GM21717 (cell line): ENCODE measurements around the gene KRT38.
"Not testable (repeated sequence)": the region's sequence is repeated elsewhere in the genome, so short reads cannot be mapped to it uniquely, and the experiment has no call there.

Experiments used
- ATAC-seq: cut with Tn5 transposase; IDR thresholded peaks from one replicate; pipeline ENCODE4 v1.9.1; 2021; ENCODE audit warnings: mild to moderate bottlenecking, moderate library complexity; ENCODE audit not compliant: unreplicated experiment

Gene KRT38

GRCh38 chr17:41424111-41424635 is 16.6 kb downstream of the KRT38 start, which contains the start of gene KRT37:
KRT37 (minus strand) TSS chr17:41424585; CDS start chr17:41424523, 62 bp downstream.
- no peak for ATAC-seq

GRCh38 chr17:41422586-41422985 is 18.2 kb downstream of the KRT38 start:
- not testable (repeated sequence) for ATAC-seq

GRCh38 chr17:41421617-41422016 is 19.2 kb downstream of the KRT38 start:
- ATAC-seq, result no peak

DNA sequence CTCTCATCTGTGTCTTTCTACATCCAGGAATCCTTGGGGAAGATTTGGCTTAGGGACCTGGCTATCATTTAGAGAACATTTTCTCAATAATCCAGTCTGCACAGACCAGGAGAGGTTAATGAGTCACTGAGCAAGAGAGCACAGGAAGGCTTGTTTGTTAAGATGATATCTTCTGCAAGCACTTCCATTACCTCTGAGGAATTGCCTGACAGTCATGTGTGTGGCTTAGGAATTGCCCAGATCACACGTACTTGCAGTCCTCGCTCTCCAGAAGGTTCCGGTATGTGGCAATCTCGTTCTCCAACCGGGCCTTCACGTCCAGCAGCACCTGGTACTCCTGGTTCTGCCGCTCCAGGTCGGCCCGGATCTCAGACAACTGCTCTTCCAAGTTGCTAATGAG is 19.7 kb downstream of the KRT38 start:
- no peak for ATAC-seq

GRCh38 chr17:41420134-41420533 is 20.6 kb downstream of the KRT38 start:
- ATAC-seq, result no peak

DNA sequence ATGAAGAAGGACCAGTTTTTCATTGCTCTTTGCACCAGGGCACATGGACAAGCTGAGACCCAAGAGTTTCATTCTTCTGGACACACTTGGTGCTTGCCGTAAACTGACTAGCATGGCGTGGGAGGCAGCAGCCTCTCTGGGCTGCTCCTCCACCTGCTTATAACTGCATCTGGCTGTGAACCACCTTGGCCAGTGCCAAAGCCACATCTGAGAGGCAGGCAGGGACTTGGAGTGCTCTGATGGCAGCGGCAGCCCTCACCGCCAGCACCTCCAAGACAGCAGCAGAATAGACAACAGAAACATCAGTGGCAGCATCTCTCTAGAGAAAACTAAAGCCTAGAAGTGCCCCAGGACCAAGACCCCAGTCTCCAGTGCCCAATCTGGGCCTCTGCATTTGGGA is 21.1 kb downstream of the KRT38 start:
- no peak for ATAC-seq

GRCh38 chr17:41418116-41418860 is 22.5 kb downstream of the KRT38 start:
- no peak for ATAC-seq

DNA sequence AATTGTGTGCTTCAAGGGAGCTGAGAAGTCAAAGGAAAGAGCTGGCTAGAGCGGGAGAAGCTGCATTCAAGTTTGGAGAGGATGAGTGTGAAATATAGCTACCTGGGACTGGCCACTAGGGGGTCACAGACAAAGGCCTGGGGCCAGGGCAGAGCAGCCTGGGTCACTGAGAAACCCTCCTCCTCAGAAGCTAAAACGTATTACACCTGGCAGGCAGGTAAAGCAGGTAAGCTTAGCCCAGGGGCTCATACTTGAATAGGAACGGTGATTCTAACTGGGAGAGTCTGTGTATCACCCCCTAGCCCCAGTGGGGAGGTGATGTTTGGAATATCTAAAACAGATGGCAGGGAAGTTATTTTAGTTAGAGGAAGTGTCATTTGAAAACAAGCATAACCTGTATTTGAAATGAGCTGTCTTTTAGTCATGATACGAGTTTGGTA is 23.2 kb downstream of the KRT38 start:
- ATAC-seq, result no peak

DNA sequence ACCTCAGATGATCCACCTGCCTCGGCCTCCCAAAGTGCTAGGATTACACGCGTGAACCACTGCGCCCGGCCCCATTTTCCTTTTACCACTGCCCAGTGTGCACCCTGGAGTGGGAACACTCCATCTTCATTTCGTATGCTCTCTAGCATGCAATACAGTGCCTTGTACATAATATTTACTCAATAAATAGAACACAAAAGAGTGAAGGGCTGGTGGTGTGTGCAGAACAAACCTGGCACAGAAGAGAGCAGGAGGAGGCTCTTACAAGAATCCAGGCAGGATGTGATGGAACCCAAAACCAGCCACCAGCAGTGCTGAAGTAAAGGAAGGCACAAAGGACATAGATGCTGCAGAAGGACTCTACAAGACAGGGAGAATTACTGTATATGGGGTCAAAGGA is 23.7 kb downstream of the KRT38 start:
- no peak for ATAC-seq

GRCh38 chr17:41416479-41416878 is 24.3 kb downstream of the KRT38 start:
- ATAC-seq, result no peak

DNA sequence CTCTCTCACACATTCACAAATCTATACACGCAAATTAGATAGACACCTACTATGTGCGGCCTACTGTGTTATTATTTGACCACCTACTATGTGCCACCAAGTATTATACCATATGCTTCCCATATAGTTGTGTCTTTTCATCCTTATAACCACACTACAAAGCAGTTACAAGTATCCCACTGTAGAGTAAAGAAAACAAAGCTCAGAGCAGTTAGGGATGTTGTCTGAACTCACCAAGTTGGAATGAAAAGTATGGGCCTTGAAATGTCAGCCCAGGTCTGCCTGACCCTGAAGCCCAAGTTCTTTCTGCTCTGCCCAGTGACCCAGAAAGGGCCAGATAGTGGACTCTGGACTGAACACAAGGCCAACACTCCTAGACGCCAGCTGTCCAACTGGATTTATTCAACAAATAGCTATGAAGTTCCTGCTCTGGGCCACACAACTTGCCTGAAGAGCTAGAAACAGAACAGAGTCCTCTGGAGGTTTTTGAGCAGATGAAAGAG is 24.9 kb downstream of the KRT38 start:
- no peak for ATAC-seq

DNA sequence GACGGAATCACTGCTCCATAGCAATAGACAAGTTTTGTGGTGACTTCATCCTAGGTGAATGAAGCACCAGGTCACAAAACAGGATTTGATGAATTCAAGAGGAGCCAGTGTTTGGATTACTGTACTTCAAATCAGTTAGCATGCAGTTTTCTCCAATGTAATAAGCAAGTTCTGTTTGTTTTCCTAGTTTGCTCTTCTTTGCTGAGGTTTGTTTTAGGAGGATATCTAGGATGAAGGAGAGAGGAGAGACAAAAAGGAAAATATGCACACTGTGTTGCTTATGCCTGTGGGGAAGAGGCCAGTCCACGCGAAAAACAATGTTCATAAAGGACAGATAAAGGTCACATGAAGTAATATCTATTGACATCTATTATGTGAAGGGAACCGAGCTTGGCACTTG is 25.4 kb downstream of the KRT38 start:
- no peak for ATAC-seq

- no peak for ATAC-seq
Observed at GRCh38 chr17:41413982-41414381, 26.8 kb downstream of the KRT38 start.

DNA sequence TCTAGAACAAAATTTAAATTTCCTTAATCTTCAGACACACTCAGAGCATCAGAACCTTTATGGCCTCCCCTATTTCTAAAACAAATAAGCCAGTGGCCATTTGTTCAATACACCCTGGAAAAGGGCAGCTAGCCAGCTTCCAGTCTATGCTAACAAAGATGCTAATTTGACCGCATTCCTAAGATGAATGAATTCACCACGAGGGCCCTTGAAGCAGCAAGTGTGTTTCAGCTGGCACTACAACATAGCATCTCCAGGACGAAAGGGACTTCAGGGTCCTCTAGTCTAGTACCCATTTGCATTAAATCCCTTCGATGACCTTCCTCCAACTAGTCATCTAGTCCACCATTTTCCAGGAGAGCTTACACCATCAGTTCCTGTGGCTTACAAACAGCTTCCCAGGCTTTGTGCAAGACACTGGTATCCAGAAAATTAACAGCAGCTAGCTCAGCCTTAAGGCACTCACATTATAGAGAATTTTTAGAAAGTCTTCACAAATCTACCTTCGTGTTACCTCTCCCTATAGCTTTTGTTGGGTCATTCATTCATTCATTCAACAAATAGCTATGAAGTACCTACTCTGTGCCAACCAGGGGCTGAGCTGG is 27.3 kb downstream of the KRT38 start:
- ATAC-seq, result no peak

- no peak for ATAC-seq
Observed at GRCh38 chr17:41411072-41411840, 29.5 kb downstream of the KRT38 start.

- no peak for ATAC-seq
Observed at GRCh38 chr17:41407226-41407625, 33.6 kb downstream of the KRT38 start.

- no peak for ATAC-seq
Observed at GRCh38 chr17:41406205-41406604, 34.6 kb downstream of the KRT38 start.

DNA sequence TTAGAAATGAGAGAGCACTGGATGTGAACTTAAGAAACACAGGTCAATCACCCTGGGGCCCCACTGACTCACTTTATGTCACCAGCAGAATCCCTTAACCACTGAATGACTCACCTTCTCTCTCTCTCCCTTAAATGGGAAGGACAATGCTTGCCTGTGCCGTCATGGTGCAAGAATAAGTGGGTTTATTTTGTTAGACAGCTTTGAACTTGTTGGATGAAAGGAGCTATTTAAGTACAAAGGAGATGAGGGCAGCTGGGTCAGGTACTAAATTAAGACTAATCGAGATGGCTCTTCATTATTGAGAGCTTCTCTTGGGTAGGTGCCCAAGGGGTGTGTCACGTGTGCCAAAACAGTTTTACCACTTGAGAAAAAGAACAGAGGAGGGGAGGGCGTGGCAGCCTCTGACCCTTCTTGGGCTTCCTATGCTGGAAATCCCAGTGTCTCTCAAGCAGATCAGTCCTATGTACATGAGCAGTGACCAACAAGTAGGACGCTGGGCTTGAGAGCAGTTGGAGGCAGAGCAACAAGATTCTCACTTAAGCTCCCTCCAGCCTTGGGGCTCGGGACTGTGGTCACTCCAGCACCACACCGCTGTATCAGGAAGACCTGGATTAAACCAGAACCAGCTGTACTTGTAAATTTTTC is 36.6 kb downstream of the KRT38 start:
- ATAC-seq, result no peak

- no peak for ATAC-seq
Observed at GRCh38 chr17:41403404-41404023, 37.3 kb downstream of the KRT38 start.

GRCh38 chr17:41402161-41402560 is 38.6 kb downstream of the KRT38 start:
- ATAC-seq, result no peak
